Pancreas (tissue), 10 donors: ENCODE data around the gene CHMP2A. TPM values are rescaled to one million over a fixed set of nuclear protein-coding genes. Genes with fewer than 3 reads are reported as not detected.
A peak's percentile ranks its signal among the peaks of the same experiment; 100 is the strongest.

ENCODE experiments used
- ATAC-seq, 4 donors: fragments of 200-7000 bp; cut with Tn5 transposase; one replicate each; pipeline versions ENCODE4 v1.8.0 to v1.9.1; 2020; ENCODE audit warnings: mild to moderate bottlenecking in 4 of 4, moderate library complexity in 4 of 4
- DNase-seq, 6 donors: peaks; one replicate each; pipeline ENCODE4 v3.0.0-alpha.2; 2020
- FAIRE-seq: peaks from 2 replicates; lab custom pipeline; 2012; peaks lifted over from hg19 to GRCh38; lab: Jason Lieb, UNC
- H3K27ac ChIP-seq, 4 donors: fragments of 200-600 bp; sonication (generic); 1 replicate in 3 of 4; 2 replicates in 1 of 4; pipeline versions ENCODE4 v1.5.0 to v1.8.0; 2020
- H3K27me3 ChIP-seq, 4 donors: fragments of 200-600 bp; one replicate each; pipeline ENCODE4 v1.8.0; 2021
- H3K36me3 ChIP-seq, 3 donors: fragments of 200-600 bp; sonication (generic) in 1 of 3; one replicate each; pipeline versions ENCODE4 v1.5.0 to v1.8.0; 2020 to 2021
- H3K4me1 ChIP-seq, 3 donors: fragments of 200-600 bp; one replicate each; pipeline ENCODE4 v1.8.0; 2021
- H3K4me3 ChIP-seq, 4 donors: fragments of 200-600 bp; sonication (generic) in 2 of 4; one replicate each; pipeline versions ENCODE4 v1.5.0 to v1.8.0; 2020 to 2021
- H3K9me3 ChIP-seq, 4 donors: fragments of 200-600 bp; one replicate each; pipeline ENCODE4 v1.8.0; 2021
- CTCF ChIP-seq, 4 donors: fragments of 200-600 bp; sonication (generic) in 3 of 4; IDR thresholded peaks; one replicate each; pipeline versions ENCODE4 v1.5.0 to v1.8.0; 2021; ENCODE audit warnings: antibody characterized with exemption in 4 of 4
- WGBS, 2 donors: extraction: QIAGEN DNeasy Blood & Tissue Kit; methylation state at CpG; one replicate each; pipeline ENCODE4 v1.1.7; 2013; 5-methylcytosine and 5-hydroxymethylcytosine counted together
- intact Hi-C, 3 donors: fragments of 100-400 bp; cut with DNase I; formaldehyde crosslinking; loops; one replicate each; pipeline versions ENCODE4 v1.11.1 to v1.14.2; 2022
- polyA plus RNA-seq, 2 donors: library from polyadenylated mRNA; stranded (reverse); fragments of 200-250 nt; gene quantifications; one replicate each; pipeline ENCODE4 v1.2.3, GENCODE V29; 2013
- total RNA-seq, 6 donors: library from RNA; stranded (reverse); fragmentation: NEBNext Ultra II Directional in 4 of 6; extraction: Animal tissue kit (Norgen Biotek cat#: 25700) in 4 of 6; gene quantifications; one replicate each; pipeline versions ENCODE4 v1.2.1 to v1.2.4, GENCODE V29; 2021 to 2023
- donor health status: healthy with polysubstance abuse.
- donor health status: DM: no; HTN: no; CAD: no; lungs with moderate emphysema.
- donor health status: DM: no; HTN: no; CAD: no.
- donor health status: control.
- donor health status: control.
- donor health status: Bipolar disorder and iron deficiency.
- donor health status: DM: yes; HTN: yes; CAD: no.
- donor health status: DM: no; HTN: no; CAD: no.
- donor health status: DM: no; HTN: no; CAD: no.
- donor health status: DM: yes; HTN: yes; CAD: no.

CHMP2A gene
- total and polyA plus RNA-seq, 8 donors, result 45.8 to 118 (median 60.0) TPM

DNA sequence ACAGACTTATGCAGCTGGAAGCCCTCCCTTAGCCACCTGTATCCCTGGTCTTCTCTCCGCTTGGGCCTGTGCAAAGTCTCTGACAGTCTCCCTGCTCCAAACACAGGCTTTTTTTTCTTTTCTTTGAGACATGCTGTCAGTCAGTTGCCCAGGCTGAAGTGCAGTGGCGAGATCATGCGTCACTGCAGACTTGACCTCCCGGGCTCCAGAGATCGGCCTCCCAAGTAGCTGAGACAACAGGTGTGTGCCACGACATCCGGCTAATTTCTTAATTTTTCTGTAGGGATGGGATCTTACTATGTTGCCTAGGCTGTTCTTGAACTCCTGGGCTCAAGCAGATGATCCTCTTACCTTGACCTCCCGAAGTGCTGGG lies 16.7 kb upstream of the CHMP2A start:
- H3K9me3 ChIP-seq, result no peaks in the 10 kb centered on the region
- intact Hi-C loops, result no loop called here
- H3K36me3 ChIP-seq, result no peaks in the 10 kb centered on the region
- H3K27me3 ChIP-seq, result no peaks in the 10 kb centered on the region
- FAIRE-seq (no peak), DNase-seq (peak in 4 of 6 donors; percentile 9 to 25 (median 25)), ATAC-seq (no peak)
- 92 to 96% methylated on average over 8 of the region's 8 CpGs for WGBS, 2 donors
- H3K4me1 ChIP-seq, result peaks cover 0 to 14% (median 4%) of the 10 kb centered on the region in 3 donors
- TF ChIP-seq CTCF (IDR thresholded peaks at IDR 0.05), result no peak
- H3K4me3 ChIP-seq, result no peak overlapping the region
- H3K27ac ChIP-seq, result no peak overlapping the region

DNA sequence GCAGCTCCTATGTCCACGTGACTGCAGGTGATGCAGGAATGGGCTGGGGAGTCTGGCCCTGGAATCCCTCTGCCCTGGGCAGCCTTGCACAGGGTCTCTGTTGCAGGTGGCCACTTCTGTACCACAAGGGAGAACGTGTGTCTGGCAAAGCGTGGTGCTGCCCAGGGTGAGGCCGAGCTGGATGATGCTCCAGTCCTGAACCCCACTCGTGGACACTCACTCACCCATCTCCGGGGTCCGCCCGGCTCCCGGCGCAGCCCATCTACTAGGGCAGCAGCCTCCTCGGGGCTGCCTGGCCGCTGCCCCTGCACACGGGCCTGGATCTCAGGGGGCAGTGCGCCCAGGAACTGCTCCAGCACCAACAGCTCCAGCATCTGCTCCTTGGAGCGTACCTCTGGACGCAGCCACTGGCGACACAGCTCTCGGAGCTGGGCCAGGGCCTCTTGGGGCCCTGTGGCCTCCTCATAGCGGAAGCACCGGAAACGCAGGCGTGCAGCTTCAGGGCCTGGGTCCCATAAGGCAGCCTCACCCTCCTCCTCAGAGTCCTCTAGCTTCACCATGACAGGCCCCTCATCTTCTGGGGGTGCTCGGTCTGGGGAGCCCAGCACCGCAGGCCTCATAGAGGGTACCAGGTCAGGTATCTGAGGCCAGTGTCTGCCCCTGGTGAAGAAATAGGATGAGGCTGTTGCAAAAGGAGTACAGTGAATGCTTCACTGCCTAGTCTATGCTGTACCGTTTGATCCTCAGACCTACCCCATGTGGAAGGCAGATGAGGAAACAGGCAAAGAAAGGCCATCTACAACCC lies 16.1 kb upstream of the CHMP2A start:
- FAIRE-seq, result no peak

GRCh38 chr19:58569943-58570670 lies 15.2 kb upstream of the CHMP2A start:
- Histone ChIP-seq H3K4me1 (peaks cover 0 to 14% (median 4%) of the 10 kb centered on the region in 3 donors), H3K4me3 (no peak overlapping the region), H3K27me3 (no peaks in the 10 kb centered on the region), H3K36me3 (no peaks in the 10 kb centered on the region), H3K27ac (no peak overlapping the region), H3K9me3 (no peaks in the 10 kb centered on the region)
- intact Hi-C loops, result no loop called here
- DNase-seq (peak in 5 of 6 donors; percentile 9 to 62 (median 39)), ATAC-seq (no peak), FAIRE-seq (no peak)
- no peak for TF ChIP-seq CTCF (IDR thresholded peaks at IDR 0.05)
- 87 to 90% methylated on average over 8 of the region's 8 CpGs for WGBS, 2 donors

More for the DNA sequence above, 16.1 kb upstream of the CHMP2A start:
- TF ChIP-seq CTCF (IDR thresholded peaks at IDR 0.05), result no peak
- no peaks in the 10 kb centered on the region for H3K9me3 ChIP-seq
- DNase-seq (peak; percentile 13 to 79 (median 44)), ATAC-seq (no peak)
- intact Hi-C loops, result no loop called here
- H3K4me1 ChIP-seq, result peaks cover 0 to 14% (median 4%) of the 10 kb centered on the region in 3 donors
- 89 to 93% methylated on average over 24 to 25 of the region's 25 CpGs for WGBS, 2 donors
- no peak overlapping the region for H3K27ac ChIP-seq
- no peak overlapping the region for H3K4me3 ChIP-seq
- no peaks in the 10 kb centered on the region for H3K36me3 ChIP-seq
- H3K27me3 ChIP-seq, result no peaks in the 10 kb centered on the region

DNA sequence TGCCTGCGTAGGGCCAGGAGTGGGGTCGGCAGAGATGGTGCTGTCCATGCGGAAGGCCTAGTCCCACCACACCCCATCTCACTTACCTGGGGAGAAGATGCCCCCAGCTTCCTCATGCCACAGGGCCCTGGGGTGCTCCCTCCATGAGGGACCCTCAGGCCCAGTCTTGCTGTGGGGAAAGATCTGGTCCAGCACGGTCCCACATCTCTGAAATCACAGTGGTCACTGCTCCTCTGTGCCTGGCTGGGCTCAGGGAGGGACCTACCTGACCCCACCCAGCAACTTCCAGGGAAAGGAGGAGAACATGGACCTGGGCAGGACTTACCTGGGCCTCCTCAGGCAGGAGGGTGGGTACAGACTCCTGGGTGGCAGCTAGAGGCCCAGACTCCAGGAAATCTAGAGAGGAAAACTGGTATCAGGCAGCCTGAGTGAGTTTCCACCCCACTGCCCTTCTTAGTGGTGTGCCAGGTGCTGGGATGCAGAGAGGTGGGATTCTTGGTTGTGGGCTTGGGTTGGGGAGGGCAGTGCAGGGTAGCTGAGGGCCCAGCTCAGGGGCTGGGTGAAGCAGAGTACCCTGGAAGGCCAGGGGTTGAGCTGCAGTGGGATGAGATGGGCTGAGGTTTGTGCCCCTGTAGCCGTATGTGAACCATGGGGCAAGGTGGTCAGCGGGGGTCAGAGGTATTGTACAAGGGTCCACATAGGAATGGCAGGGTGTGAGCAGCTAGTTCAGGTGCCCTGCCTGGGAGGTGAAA lies 14.5 kb upstream of the CHMP2A start:
- no peaks in the 10 kb centered on the region for H3K27me3 ChIP-seq
- no peaks in the 10 kb centered on the region for H3K36me3 ChIP-seq
- no peaks in the 10 kb centered on the region for H3K9me3 ChIP-seq
- intact Hi-C loops, result no loop called here
- TF ChIP-seq CTCF (IDR thresholded peaks at IDR 0.05), result no peak
- peak in 5 of 6 donors; percentile 3 to 47 (median 18) for DNase-seq
- WGBS, 2 donors, result 94 to 95% methylated on average over 6 of the region's 6 CpGs
- H3K4me3 ChIP-seq, result no peak overlapping the region
- H3K27ac ChIP-seq, result no peak overlapping the region
- peaks cover 0 to 11% (median 4%) of the 10 kb centered on the region in 3 donors for H3K4me1 ChIP-seq
- ATAC-seq, result no peak
- no peak for FAIRE-seq
